HL-60 (cell line): ENCODE measurements around the gene SPON2.

ENCODE experiments used
- DNase-seq, 2 experiments: peaks; one replicate each; pipeline ENCODE4 v3.0.0-alpha.2; 2010 to 2020; ENCODE audit warnings: low read depth in 1 of 2, low spot score in 1 of 2
- H3K27ac ChIP-seq: fragments of 250-450 bp; sonication (Bioruptor Pico); replicated peaks from 2 replicates; pipeline ENCODE4 v1.5.1; 2020; ENCODE audit warnings: mild to moderate bottlenecking, moderate library complexity
- H3K27me3 ChIP-seq: fragments of 250-450 bp; sonication (Bioruptor Pico); 2 replicates; pipeline ENCODE4 v1.5.1; 2021; ENCODE audit warnings: mild to moderate bottlenecking, moderate library complexity; ENCODE audit not compliant: insufficient read depth, poor library complexity, severe bottlenecking
- H3K4me3 ChIP-seq: replicated peaks from 2 replicates; pipeline ENCODE4 v1.5.1; 2011; ENCODE audit warnings: mild to moderate bottlenecking, control low read depth, low read length; ENCODE audit not compliant: insufficient read depth
- CTCF ChIP-seq: IDR thresholded peaks from one replicate; pipeline ENCODE4 v1.5.1; 2011; ENCODE audit warnings: low read length, control low read depth, inconsistent platforms; ENCODE audit not compliant: insufficient read depth
- GABPA ChIP-seq: IDR thresholded peaks from 2 replicates; pipeline ENCODE4 v1.6.1; 2012; ENCODE audit warnings: low read depth
- POLR2AphosphoS5 ChIP-seq: IDR thresholded peaks from 2 replicates; pipeline ENCODE4 v1.6.1; 2012; ENCODE audit warnings: low read depth
- REST ChIP-seq: IDR thresholded peaks from 2 replicates; pipeline ENCODE4 v1.6.1; 2012; ENCODE audit warnings: low read depth; ENCODE audit not compliant: insufficient replicate concordance
- SPI1 ChIP-seq: IDR thresholded peaks from 2 replicates; pipeline ENCODE4 v1.6.1; 2012; ENCODE audit warnings: low read depth, mild to moderate bottlenecking, borderline replicate concordance

Gene SPON2

GRCh38 chr4:1169171-1169671 is 3.2 kb downstream of the SPON2 start:
- Histone ChIP-seq H3K4me3 (no peak overlapping the region), H3K27ac (no peak overlapping the region), H3K27me3 (peaks cover 18% of the 10 kb centered on the region)
- no peak for DNase-seq
- no peak for TF ChIP-seq REST
- no peak for TF ChIP-seq CTCF
- no peak for TF ChIP-seq GABPA
- TF ChIP-seq POLR2AphosphoS5: no peak

GRCh38 chr4:1168191-1169101 is 3.9 kb downstream of the SPON2 start:
- H3K4me3 ChIP-seq: no peak overlapping the region
- H3K27me3 ChIP-seq: peaks cover 18% of the 10 kb centered on the region
- no peak for TF ChIP-seq POLR2AphosphoS5
- TF ChIP-seq CTCF: no peak
- H3K27ac ChIP-seq: no peak overlapping the region
- no peak for DNase-seq

- peak; percentile 88 to 96 for DNase-seq
- peaks cover 12% of the 10 kb centered on the region for H3K27me3 ChIP-seq
- peak overlapping the region; percentile 54 for H3K4me3 ChIP-seq
- TF ChIP-seq POLR2AphosphoS5 (peak; percentile 57), CTCF (peak; percentile 81), GABPA (no peak), SPI1 (no peak)
- peak overlapping the region; percentile 63 for H3K27ac ChIP-seq
These were observed 5.0 kb downstream of the SPON2 start for GRCh38 chr4:1167244-1167949.

- no peak overlapping the region; the same call in 1 of the 2 replicates for H3K27ac ChIP-seq
- H3K4me3 ChIP-seq: peak overlapping the region; percentile 54
- H3K27me3 ChIP-seq: peaks cover 5% of the 10 kb centered on the region
- no peak for DNase-seq
- no peak for TF ChIP-seq SPI1
These were observed 5.7 kb downstream of the SPON2 start for GRCh38 chr4:1166509-1167243.
